Ammon's horn (tissue), 1 donor: Measurements from ENCODE around the gene TEK.
A peak's percentile ranks its signal among the peaks of the same experiment; 100 is the strongest.

ENCODE experiments used
- DNase-seq: peaks from one replicate; pipeline ENCODE4 v3.0.0-alpha.2; 2016; ENCODE audit warnings: low spot score

TEK gene

DNA sequence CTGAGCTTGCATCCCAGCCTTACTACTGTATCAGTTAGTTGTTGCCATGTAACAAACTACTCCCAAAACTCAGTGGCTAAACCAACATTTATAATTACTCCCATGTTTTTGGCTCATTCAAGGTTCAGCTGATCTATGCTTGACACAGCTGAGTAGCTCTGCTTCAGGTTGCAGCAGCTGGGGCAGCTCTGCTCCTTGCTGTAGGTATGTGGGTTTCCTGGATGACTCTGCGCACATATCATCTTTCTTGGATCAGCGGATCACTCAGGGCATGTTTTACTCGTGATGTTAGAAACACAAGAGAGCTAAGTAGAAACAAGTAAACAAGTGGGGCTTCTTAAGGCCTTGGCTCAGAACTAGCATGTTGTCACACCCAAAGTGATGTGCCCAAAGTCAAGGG lies 15.1 kb downstream of the TEK start:
- no peak for DNase-seq

DNA sequence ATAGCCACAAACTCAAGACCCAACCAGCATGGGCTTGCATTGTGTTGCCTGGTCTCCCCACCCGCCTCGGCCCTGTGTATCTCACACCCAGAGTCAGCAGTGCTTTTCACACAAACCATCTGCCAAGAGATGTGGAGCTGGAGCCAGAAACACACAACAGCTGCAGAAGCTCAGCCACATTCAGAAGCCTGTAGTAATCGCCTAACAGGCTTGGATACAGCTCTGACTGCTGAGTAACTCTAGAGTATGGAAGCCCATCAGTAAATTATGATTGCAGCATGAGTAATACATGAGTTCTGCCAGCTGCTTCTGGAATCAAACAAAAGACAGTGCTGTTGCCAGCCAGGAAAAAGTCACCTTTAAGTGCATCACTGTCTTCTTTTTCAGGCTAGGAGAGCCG lies 16.0 kb downstream of the TEK start:
- peak; percentile 76 for DNase-seq

DNA sequence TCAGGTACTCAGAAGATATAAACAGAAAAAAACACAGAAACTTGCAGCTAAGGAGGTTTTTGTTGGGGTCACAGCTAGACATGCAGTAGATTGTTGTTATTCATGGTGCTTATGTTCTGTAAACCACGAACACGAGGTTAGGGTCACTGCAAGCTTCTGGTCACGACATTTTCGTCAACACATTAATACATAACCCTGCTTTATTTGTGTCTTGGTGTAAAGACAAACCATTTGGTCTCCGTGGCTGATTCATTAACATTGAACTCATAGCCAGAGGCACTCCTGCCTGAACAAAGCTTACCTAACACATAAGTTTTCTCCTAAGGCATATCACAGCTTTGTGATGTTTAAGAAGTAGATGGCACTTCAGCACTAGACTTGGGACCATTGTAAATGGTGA lies 16.9 kb downstream of the TEK start:
- no peak for DNase-seq

DNA sequence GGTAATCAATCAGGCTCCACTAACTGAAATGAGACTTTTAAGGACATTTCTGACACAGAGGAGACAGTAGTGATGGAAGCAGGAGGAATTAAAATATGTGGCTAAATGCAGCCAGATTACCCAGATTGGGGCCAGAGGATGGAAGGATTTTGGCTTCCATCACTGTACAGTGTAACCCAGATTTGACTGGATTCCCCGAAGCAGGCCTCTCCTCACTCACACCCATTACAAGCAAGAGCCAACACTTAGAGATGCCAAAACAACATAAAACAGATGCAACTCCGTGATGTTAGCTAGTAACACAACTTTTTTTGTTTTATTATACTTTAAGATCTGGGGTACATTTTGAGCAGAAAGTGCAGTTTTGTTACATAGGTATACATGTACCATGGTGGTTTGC lies 17.6 kb downstream of the TEK start:
- DNase-seq, result no peak

DNA sequence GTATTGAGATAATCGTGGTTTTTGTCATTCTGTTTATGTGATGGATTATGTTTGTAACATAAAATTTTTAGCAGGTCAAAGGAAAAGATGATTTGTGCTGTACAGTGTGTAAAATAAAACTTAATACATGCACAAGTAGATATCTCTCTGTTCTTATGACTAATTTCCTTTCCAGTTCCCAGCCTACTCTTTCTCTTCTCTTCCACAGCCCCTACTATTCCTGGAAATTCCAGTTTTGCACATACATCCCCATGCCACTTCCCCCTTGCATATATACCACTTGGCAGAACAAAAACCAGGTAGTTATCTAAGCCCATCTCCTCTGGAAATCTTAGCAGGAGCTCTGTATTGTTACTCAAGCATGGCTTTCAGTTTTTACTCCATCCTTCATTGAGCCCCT lies 20.2 kb downstream of the TEK start:
- no peak for DNase-seq

DNA sequence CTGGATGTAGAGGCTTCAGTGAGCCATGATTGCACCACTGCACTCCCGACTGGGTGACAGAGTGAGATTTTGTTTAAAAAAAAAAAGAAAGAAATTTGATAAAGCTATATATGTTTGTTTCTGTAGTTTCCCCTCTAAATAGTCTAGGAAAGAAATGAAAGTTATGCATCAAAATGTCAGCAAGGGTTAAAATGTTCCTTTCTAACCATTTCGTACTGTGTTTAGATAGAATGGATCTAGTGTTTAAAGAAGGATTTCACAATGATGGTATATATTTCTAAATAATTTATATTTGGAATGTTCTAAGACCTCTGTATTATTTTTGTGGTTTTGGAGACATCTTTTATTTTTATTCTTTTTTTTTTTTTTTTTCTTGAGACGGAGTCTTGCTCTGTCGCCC lies 22.7 kb downstream of the TEK start:
- DNase-seq, result no peak

DNA sequence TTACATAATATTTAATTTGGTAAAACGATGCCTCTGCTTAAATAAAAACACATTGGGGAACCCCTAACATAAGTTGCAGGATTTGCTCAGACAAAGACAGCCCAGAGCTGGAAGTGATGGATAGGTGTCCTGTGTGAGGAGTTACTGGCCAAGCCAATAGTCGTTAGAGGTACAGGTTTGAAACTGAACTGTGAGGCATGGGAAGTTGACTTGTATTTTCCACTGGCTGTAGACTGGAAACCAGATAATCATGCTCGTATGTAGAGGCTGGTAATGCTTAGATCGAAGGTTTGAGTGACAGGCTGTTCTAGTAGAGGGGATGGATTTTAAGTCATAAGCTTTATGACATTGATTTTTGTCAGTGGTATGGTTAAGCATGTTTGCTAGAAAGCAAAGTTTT lies 24.8 kb downstream of the TEK start:
- no peak for DNase-seq

DNA sequence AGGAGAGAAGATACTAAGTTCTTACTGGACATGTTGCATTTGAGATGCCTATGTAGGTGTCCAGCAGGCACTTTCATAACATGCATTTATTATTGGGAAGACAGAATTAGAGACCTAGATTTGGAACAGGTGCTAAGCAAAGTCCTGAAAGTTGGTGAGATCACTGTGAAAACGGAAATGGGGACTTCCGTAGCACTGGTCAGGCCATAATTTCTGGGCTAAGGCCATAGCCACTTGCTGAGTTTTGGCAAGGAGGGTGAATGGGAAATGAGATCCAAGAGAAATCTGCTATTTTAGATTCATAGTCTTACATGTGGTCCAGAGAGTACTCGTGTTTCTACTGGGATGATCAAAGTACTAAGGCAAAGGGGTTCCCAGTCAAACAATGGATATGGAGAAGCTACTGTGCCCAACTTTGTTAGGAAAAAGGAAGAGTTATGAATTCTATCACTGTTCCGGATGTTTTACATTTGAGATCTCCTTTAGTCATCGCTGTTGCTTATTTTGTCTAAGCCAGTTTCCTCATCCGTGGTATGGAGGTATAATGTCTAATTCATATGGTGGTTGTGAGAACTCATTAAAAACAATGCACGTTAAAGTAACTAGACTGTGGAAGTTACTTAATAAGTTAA lies 33.4 kb downstream of the TEK start:
- no peak for DNase-seq

DNA sequence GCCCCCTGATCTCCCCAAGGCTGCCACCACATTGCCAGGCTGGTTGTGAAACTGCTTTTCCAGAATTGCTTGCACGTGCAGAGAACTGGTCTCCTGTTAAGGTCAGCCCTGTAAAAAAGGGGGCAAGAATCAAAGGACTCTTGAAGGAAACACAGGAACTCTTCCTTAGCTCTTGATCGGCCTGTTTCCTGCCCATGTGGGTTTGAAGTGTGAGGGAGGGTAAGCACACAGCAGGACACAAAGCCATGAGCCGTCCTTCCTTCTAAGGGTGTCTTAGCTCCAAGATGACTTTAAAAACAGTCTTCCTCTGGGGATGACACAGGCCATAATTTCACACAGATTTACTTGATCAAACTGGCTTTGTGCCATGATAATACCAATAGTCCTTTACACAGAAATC lies 36.1 kb downstream of the TEK start:
- DNase-seq, result no peak

DNA sequence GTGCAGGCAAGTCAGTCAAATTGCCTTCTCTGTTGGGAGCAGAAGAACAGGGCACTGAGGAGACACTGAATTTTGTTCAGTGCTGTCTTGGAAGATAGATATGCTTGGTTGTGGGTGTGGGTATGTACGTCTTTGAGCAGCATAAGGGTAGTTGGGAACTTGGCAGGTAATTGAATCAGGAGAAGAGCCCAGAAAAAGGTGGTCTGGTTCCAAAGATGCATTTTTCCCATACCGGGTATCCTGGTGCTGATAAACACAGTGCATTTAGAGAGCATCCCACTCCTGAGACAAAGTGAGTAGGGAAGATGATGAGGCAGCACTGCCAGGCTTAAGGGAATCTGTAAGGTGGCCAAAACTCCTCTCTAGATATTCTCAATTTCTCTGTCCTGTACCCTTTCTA lies 40.6 kb downstream of the TEK start:
- no peak for DNase-seq

DNA sequence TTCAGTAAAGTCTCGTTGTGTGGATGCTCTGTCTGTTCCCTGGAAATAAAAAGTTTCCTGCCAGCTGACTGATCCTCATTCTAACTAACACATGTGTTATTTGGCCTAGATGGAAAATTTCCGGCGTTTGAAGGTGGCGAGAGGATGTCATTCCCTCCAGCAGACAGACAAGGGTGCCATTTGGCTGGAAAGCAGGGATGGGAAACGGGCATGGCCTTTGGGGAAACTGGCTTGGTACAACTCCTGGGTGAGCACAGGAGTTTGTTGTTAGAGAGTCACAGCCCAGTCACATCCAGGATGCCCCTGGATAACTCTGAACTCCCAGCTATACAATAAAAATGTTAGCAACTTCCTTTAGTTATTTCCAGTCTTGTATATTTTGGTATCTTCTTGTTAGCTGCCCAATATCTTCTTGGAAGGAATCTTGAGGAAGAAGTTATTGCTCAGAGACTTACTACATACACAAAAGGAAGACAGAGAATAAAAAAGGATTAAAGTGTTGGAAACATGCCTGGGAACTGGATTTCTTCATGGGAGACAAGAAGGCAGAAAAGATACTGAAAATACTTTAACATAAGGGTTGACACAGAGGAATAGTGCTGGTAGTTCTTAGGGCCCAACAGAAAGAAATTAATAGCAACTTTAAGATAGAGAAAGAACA lies 41.9 kb downstream of the TEK start:
- no peak for DNase-seq

DNA sequence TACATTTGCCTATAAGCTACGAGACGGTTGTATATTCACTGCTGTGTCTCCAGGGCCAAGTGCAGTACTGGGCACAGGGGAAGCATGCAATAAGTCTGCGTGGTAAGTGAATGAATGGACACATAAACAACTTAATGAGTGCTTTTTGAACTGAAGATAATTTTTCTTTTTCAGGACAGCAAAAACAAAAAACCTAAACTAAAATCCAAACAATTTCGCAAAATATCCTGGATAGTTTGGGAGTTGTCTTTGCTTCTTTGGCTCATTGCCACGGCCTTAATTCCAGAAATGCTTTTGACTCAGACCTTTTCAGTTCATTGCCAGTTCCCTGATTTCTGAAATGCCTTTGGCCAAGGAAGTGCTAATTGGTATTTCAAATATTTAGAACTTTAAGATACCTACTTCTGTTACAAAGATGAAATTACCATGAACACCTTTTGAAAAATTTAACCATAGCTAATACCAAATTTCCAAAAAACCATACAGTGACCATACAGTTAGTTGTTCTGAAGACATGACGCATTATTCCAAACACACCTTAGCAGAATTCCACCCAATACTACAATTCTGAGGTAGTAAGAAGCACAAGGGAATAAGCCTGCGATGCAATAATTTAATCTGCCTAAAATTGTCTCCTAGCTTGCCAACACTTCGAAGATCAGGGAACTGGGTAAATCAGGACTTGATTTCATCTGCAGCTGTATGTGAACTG lies 42.8 kb downstream of the TEK start:
- no peak for DNase-seq

DNA sequence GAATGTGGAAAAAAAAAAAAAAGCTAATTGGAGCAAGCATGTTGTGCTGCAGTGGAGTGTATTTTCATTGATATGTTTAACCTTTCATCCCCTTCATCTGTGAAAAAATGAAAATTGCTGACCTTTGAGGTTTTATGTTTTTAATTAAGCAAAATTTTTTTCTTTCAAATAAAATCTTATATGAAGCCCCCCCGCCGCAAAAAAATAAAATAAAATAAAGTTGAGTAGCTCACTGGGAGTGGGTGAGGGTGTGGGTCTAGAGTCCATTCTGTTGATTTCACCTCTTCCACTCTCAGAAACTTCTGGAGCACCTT lies 43.3 kb downstream of the TEK start:
- no peak for DNase-seq

DNA sequence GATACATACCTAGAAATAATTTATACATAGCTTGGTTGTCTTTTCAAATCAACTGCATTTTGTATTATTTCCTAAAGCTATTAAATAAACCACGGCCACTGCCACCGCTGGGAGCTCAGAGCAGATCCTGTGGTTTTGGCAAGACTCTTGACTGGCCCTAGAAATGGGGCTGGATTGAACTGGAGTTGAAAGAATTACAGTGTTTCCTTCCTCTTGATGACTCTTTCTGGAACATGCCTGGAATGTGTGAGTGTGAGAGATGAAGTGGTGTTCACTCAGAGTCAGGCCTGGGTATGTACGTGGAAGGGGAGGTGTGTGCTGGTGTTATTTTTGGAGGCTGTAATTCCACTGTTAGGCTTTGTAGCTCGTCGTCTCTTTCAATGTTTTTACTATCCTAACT lies 45.9 kb downstream of the TEK start:
- no peak for DNase-seq

DNA sequence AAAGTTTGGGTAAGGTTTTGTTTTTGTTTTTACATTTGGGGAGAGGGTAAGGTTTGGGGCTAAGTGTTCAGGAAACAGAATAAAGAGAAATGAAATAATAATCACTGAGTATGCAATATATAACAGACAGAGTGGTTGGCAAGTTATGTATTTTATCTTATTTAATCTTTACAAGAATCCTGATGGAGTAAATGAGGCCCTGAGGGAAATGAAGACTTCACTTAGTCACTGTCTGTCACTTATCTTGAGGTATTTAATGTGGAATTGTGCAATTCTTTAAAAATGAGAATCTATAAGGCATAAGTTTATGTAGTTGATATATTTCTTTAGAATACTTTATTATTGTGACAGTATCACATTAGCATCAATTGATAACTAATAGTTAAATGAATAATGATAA lies 48.1 kb downstream of the TEK start:
- DNase-seq, result no peak

DNA sequence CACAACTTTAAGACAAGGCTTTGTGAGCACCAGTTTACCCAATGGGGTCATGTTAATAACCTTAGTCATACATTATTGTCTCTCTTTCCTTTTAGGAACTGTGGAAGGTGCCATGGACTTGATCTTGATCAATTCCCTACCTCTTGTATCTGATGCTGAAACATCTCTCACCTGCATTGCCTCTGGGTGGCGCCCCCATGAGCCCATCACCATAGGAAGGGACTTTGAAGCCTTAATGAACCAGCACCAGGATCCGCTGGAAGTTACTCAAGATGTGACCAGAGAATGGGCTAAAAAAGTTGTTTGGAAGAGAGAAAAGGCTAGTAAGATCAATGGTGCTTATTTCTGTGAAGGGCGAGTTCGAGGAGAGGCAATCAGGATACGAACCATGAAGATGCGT lies 48.7 kb downstream of the TEK start:
- no peak for DNase-seq

DNA sequence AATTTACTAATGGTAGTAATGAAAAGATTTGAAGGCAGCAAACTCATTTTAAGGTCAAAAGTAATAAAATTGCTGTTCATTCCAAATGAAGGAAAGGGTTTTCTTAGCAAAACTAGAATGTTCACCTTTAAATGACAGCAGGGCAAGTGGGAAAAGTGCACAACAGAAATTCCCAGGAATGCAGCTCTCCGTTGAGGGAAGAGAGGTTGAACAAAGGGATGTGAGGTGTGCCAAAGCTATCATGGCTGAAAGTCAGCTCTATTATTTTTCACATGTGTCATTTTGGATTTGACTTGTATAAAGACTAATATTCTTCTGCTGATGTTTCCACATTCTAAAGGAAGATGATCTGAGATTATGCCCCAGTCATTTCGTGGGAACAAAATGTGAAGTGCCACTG lies 51.6 kb downstream of the TEK start:
- no peak for DNase-seq

DNA sequence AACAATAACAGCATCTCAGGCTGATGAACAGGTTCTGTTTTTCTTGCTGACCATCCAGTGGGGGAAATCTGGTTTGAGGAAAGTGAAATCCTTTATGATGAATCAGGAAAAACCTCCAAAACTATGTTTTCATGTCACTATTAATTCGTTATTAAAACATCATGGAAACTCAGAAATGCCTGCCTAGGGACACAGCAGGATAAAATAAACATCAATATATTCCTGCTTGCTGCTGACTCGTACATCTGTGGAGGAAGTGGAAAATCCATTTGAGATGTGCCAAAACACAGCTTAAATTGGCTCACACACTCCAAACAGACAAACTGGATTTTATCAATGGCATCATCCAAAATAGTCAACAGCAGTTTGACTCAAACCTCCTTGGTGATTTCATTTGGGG lies 53.0 kb downstream of the TEK start:
- no peak for DNase-seq

DNA sequence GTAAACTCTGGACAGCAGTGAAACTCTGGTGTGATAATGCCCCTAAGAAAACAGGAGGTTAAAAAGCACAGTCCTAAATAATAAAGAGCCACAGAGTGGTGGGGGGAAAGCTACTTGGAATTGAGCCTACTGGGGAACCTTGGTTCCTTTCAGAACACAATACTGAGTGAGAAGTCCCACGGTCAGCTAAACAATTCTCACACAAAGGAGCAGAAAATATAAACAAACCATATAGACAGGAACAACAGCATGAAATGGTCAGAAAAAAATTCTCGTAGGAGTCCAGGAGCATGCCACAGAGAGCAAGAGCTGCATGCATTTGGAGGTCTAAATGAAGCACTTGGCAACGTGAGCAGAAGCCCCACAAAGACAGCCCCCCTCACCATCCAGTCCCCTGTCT lies 56.0 kb downstream of the TEK start:
- no peak for DNase-seq

DNA sequence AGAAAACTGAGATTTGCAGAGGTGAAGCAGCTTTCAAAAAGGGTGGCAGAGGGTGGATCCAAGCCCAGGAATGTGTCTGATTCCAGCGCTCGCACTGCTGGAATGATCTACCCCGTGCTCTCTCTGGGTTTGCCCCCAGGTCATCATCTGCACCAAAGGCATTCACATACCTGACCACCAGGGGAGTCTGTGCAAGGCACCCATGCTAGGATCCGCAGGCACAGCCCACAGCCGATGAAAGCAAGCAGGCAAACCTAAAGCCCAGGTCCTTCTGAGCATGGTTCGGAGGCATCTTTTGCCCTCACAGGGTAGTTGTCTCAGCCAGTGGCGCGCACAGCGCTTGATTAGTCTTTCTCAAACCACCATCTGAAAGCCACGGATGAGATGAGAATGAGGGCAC lies 56.6 kb downstream of the TEK start:
- no peak for DNase-seq

DNA sequence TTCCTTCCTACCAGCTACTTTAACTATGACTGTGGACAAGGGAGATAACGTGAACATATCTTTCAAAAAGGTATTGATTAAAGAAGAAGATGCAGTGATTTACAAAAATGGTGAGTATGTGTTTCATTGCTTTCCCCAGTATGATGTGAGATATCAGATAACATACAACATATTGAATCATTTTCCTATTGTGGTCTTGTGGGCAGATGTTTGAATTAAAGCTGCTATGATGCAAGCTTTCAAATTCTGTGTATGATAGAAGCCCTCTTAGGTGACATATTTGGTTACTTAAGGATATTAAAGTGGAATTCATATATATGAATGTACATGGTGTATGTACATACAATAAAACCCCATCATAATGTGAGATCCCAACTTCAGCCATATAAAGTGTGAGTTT lies 59.5 kb downstream of the TEK start:
- no peak for DNase-seq

DNA sequence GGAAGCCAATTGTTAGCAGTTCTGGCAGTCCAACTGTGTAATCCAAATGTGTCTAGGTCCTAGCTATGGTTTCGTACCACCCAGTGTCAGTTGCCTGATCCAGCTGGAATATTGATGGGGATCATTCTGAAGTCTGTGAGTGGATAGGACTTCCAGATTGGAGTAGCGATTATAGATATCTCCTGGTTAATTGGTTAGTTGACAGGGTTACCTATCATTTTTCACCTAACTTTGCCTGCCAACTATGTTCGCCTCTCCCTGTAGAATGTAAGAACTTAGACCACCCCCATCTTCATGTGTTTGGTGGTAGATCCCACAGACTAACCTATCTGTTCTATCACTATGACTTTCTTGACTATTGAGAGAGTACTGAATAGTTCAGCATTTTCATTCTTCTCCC lies 59.9 kb downstream of the TEK start:
- DNase-seq, result no peak

DNA sequence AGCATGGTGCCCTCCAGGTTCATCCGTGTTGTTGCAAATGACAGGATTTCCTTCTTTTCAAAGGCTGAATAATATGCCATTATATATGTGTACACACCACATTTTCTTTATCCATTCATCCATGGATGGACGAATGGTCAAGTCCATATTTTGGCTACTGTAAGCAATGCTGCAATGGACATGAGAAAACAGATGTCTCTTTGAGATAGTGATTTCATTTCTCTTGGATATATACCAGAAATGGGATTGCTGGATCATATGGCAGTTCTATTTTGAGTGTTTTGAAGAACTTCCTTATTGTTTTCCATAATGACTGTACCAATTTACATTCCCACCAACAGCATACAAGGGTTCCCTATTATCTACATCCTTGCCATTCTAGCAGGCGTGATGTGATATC lies 67.9 kb downstream of the TEK start:
- no peak for DNase-seq

DNA sequence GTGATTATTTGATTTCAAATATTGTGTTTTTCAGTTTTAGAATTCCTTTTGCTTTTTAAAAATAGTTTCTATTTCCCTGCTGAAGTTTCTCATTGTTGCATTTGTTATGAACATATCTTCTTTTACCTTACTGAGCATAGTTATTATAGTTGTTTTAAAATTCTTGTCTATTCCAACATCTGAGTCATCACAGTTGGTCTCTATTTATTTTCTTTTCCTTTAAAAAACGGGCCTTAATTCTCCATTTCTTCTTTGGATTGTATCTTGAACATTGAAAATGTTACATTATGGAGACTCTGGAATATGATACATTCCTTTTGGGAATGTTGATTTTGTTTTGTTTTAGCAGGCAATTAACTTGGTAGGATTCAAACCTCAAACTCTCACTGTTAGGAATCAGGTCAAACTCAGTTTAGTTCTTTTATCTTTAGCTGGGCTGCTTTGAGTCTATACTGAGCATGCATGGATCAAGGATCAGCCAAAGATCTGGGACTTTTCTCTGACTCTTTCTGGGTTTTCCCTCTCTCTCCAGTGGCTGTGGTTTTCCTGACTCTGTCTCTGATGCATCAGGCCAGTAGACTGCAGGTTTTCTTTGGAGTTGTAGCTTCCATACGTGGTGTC lies 70.3 kb downstream of the TEK start:
- no peak for DNase-seq
